ENCODE results near the gene DYNLL1.
"Not testable (repeated sequence)": the region's sequence is repeated elsewhere in the genome, so short reads cannot be mapped to it uniquely, and the experiment has no call there.

The DYNLL1 gene

DNA sequence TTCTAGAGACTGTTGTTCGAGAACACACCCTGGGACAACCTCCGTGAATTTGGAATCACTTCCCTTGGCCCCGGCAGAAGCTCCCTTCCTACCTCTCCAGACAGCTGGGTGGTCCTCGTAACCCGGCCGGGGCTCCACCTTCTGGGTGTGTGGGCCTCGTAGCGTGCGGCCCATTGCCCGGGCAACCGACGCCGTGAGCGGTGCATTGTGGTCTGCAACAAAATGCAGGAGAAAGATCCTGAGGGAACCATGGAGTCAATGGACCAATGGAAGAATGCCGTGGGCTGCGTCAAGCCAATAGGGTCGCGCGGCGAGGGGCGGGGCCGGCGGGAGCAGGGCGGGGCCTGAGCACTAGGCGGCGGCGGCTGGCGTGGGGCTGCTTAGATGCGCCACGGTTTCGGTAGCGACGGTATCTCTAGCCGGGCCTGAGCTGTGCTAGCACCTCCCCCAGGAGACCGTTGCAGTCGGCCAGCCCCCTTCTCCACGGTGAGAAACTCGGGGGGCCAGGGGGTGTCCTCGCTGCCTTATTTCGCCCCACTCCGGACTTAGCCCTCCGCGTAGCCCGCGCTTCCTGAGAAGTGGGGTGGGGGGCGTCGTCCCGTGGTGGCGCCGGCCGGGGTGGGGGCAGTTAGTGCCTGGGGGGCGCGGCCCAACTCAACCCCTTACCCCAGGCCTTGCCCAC, at the start of gene DYNLL1:
TSS of gene DYNLL1 (plus strand) at position 383 of the 682 bp plus-strand sequence. CDS start 309 bp downstream, outside the sequence.
- peak; percentile 99 for DNase-seq

GRCh38 chr12:120446844-120447178, 49.1 kb upstream of the DYNLL1 start:
- DNase-seq: not testable (repeated sequence)

DNA sequence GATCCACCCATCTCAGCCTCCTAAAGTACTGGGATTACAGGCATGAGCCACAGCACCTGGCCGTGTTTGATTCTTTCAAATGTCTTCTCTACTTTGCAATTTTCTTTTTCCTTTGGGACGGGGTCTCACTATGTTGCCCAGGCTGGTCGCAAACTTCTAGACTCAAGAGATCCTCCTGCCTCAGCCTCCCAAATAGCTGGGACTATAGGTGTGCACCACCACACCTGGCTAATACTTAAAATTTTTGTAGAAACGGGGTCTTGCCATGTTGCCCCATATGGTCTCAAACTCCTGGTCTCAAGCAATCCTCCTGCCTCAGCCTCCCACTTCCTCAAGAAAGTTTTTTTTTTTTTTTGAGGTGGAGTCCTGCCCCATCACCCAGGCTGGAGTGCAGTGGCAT, 47.9 kb upstream of the DYNLL1 start:
- no peak for DNase-seq

GRCh38 chr12:120452524-120452923, 43.4 kb upstream of the DYNLL1 start:
- not testable (repeated sequence) for DNase-seq

DNA sequence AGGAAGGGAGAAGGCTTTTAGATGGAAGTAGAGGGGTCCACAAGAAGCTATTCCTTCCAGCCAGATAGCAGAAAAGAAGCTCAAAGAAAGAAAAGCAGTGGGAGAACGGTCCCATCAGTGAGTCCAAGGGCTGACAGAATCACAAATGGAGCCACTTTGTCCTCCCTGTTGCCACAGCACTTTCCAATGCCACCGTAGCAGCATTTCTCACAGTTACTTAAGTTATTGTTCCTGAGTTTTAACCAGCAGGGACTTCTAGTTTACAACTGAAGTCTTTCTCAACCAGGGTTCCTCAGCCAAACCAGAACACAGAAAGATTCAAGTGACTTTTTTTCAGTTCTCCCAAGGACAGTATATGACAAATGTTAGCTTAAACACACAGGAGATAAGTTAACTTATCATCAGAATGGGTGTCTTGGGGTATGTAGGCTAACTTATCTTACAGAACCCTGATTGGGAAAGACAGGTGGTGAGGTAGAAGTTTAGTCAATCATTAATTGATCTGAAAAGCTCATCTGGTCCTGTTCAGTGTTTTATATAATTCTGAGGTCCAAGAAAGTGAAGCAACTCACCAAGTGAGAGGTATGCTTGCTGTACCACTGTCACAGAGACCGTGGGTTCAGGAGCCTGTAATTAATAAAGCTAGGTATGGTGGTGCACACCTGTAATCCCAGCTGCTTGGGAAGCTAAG, 42.7 kb upstream of the DYNLL1 start:
- no peak for DNase-seq

DNA sequence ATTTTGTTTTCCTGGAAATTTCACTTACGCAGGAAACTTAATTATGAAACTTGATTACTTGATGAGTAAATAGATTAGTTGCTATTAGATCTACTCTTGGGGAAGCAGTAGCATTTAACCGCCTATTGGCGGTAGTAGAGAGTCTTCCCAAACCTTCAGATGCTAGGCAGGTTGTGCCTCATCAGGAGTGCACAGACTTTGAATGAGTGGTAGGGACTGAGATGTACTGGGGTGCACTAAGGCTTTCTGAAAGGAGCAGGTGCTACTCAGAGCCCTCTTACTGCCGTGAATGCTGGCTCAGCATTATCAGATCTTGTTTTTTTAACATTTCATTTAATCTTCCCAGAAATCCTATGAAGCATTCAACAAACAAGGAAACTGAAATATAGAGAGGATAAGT, 41.9 kb upstream of the DYNLL1 start:
- no peak for DNase-seq

DNA sequence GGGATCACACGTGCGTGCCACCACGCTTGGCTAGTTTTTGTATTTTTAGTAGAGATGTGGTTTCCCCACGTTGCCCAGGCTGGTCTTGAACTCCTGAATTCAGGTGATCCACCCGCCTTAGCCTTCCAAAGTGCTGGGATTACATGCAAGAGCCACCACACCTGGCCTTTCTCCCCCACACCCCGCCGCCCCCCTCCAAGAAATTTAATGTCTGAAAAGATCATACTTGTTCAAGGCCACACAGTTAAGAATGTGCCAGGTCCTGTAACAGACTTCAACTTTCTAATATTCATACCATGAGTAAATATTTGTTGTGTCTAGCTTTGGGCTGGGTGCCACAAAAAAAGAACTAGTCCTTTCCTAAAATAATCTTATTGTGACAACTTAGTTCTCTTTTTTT, 40.6 kb upstream of the DYNLL1 start:
- no peak for DNase-seq

- DNase-seq: no peak
These were observed 38.8 kb upstream of the DYNLL1 start for GRCh38 chr12:120457133-120457532.

DNA sequence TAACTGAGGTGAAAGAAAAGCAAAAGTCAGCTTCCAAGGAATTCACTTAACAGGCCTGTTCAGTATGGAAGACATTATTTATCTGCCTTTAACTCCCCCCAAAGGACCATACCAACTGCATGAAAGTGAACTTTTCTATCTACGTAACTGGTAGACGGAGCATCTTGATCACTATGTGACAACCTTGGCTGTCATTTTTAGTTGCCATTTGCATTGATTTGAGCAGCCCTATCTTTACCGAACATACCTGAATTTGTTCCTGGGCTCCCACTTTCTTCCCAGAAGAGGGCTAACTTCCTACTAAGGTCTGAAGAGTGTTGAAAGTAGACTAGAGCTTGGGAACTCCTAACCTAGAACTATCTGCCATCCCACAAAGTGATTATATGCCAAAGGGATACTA, 35.8 kb upstream of the DYNLL1 start:
- DNase-seq: no peak

DNA sequence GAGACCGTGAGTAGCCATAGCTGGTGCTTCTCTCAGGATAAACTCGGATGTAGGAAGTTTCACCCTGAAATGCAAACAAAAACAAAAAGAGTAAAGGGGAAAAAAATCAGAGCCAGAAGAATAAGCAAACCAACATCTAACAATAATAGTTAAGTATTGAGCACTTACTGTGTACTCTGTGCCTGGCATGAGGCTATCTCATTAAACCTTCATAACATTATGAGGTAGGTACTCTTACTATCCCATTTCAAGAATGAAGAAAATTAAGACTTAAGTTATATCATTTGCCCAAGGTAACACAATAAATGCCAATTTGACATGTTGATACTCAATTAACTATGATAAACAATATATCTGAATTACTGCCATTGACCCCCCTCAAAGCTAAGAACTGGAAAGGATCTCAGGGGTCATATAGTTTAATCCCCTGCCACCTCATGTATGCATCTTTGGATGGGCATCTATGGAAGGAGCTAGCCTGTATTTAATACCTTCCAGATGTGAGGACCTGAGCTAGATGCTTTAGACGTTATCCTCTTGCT, 33.7 kb upstream of the DYNLL1 start:
- no peak for DNase-seq

GRCh38 chr12:120463712-120464111, 32.2 kb upstream of the DYNLL1 start:
- no peak for DNase-seq

GRCh38 chr12:120465756-120466155, 30.2 kb upstream of the DYNLL1 start:
- no peak for DNase-seq

GRCh38 chr12:120466560-120467315, 29.2 kb upstream of the DYNLL1 start:
- DNase-seq: peak; percentile 44 to 55

DNA sequence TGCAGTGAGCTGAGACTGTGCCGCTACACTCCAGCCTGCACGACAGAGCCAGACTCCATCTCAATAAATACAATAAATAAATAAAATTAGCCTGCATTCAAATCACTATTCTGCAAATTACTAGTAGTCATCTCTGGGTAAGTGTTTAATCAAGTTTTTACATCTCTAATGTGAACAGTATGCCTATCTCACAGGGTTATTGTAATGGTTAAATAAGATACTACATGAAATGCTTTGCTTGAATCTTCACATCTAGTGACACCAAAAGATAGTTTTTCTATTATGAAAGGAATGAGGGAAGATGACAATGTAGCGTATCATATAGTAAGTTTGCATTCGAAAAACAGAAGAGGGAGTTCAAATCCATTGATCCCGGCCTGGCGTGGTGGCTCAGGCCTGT, 28.5 kb upstream of the DYNLL1 start:
- no peak for DNase-seq

GRCh38 chr12:120468325-120468820, 27.5 kb upstream of the DYNLL1 start:
- peak; percentile 31 to 41 for DNase-seq

DNA sequence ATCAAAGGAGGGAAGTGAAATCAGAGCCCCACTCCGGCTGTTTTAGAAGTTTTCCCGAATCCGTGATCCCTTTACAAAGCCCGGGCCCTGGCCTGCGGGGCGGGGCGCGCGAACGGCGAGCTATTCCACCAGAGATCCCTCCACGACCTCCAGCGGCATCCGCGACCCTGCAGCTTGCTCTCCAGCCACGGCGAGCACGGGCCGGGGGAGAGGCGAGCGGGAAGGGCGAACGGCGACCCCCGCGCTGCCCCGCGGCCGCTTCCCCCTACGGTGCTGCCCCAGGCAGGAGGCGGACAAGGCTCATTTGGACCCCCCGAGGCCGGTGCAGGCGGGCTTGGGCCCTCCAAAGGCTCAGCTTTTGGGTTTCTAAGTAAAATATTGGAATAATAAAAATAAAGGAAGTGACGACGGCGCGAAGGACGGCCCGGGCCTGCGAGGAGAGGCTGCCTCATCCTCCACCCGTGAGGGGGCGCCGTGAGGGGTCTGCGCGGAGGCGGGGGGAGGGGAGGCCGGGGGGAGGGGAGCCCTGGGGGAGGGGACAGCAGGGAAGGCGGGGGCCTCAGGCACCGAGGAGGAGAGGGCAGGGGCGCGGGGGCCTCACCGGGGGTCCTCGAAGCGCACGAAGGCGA, 27.0 kb upstream of the DYNLL1 start:
- peak; percentile 25 to 28 for DNase-seq

- peak; percentile 96 for DNase-seq
These were observed 26.3 kb upstream of the DYNLL1 start, which contains the start of gene SRSF9 for GRCh38 chr12:120469450-120470149. SRSF9 (minus strand) TSS chr12:120469748; CDS start chr12:120469609, 139 bp downstream.

- no peak for DNase-seq
These were observed 25.6 kb upstream of the DYNLL1 start for GRCh38 chr12:120470150-120470784.

GRCh38 chr12:120472521-120472920, 23.4 kb upstream of the DYNLL1 start:
- no peak for DNase-seq

- DNase-seq: no peak
These were observed 21.9 kb upstream of the DYNLL1 start for GRCh38 chr12:120473807-120474615.

GRCh38 chr12:120474616-120474960, 21.3 kb upstream of the DYNLL1 start:
- no peak for DNase-seq
